H9 (cell line): ENCODE data around the gene XIRP2. TPM values are rescaled to one million over a fixed set of nuclear protein-coding genes. Genes with fewer than 3 reads are reported as not detected.

Experiments
- DNase-seq: peaks from one replicate; pipeline ENCODE4 v3.0.0-alpha.2; 2017
- H2AFZ ChIP-seq: one replicate; pipeline ENCODE4 v1.6.1; 2013; ENCODE audit warnings: mild to moderate bottlenecking, low read length, control low read depth, moderate library complexity
- H2AK5ac ChIP-seq: 2 replicates; pipeline ENCODE4 v1.6.1; 2013; ENCODE audit warnings: low read length, control low read depth, mixed read lengths; ENCODE audit not compliant: insufficient read length
- H2BK120ac ChIP-seq: one replicate; pipeline ENCODE4 v1.6.1; 2013; ENCODE audit warnings: low read depth, mild to moderate bottlenecking, low read length, control low read depth, inconsistent platforms; ENCODE audit not compliant: poor library complexity, severe bottlenecking
- H2BK12ac ChIP-seq: 2 replicates; pipeline ENCODE4 v1.6.1; 2013; ENCODE audit warnings: low read length, control low read depth, mixed read lengths, low read depth; ENCODE audit not compliant: insufficient read length
- H2BK15ac ChIP-seq: 2 replicates; pipeline ENCODE4 v1.6.1; 2013; ENCODE audit warnings: low read depth, low read length, control low read depth
- H2BK20ac ChIP-seq: one replicate; pipeline ENCODE4 v1.6.1; 2013; ENCODE audit warnings: low read depth, mild to moderate bottlenecking, low read length, control low read depth, inconsistent platforms; ENCODE audit not compliant: poor library complexity, severe bottlenecking
- H2BK5ac ChIP-seq: 2 replicates; pipeline ENCODE4 v1.6.1; 2013; ENCODE audit warnings: low read length, control low read depth, mixed read lengths; ENCODE audit not compliant: insufficient read length
- H3K14ac ChIP-seq: 2 replicates; pipeline ENCODE4 v1.6.1; 2013; ENCODE audit warnings: low read length, control low read depth; ENCODE audit not compliant: insufficient read depth
- H3K18ac ChIP-seq: 2 replicates; pipeline ENCODE4 v1.6.1; 2013; ENCODE audit warnings: low read depth, mild to moderate bottlenecking, mixed read lengths, low read length, control low read depth; ENCODE audit not compliant: insufficient read length
- H3K23ac ChIP-seq: 2 replicates; pipeline ENCODE4 v1.6.1; 2013; ENCODE audit warnings: low read length, control low read depth, mixed read lengths, low read depth; ENCODE audit not compliant: insufficient read length
- H3K23me2 ChIP-seq: 2 replicates; pipeline ENCODE4 v1.6.1; 2013; ENCODE audit warnings: low read depth, mild to moderate bottlenecking, mixed read lengths, low read length, control low read depth; ENCODE audit not compliant: insufficient read length, poor library complexity, severe bottlenecking
- H3K27ac ChIP-seq: 2 replicates; pipeline ENCODE4 v1.5.1; 2013; ENCODE audit warnings: low read length, control low read depth, mixed read lengths, low read depth; ENCODE audit not compliant: insufficient read length
- H3K27me3 ChIP-seq: 2 replicates; pipeline ENCODE4 v1.6.1; 2013; ENCODE audit warnings: low read length, control low read depth, inconsistent platforms; ENCODE audit not compliant: insufficient read depth
- H3K4ac ChIP-seq: 2 replicates; pipeline ENCODE4 v1.6.1; 2013; ENCODE audit warnings: low read depth, mild to moderate bottlenecking, control low read depth, inconsistent platforms, low read length, moderate library complexity
- H3K4me1 ChIP-seq: 2 replicates; pipeline ENCODE4 v1.6.1; 2013; ENCODE audit warnings: low read length, control low read depth, inconsistent platforms; ENCODE audit not compliant: insufficient read depth
- H3K4me2 ChIP-seq: 2 replicates; pipeline ENCODE4 v1.6.1; 2013; ENCODE audit warnings: low read length, control low read depth, mixed read lengths; ENCODE audit not compliant: insufficient read length, insufficient read depth
- H3K56ac ChIP-seq: 2 replicates; pipeline ENCODE4 v1.6.1; 2013; ENCODE audit warnings: low read depth, mild to moderate bottlenecking, mixed read lengths, low read length, control low read depth; ENCODE audit not compliant: insufficient read length
- H3K79me1 ChIP-seq: 2 replicates; pipeline ENCODE4 v1.6.1; 2013; ENCODE audit warnings: low read depth, mild to moderate bottlenecking, moderate library complexity, low read length, control low read depth, inconsistent platforms; ENCODE audit not compliant: insufficient read depth, poor library complexity, severe bottlenecking
- H3K79me2 ChIP-seq: 2 replicates; pipeline ENCODE4 v1.6.1; 2013; ENCODE audit warnings: low read length, control low read depth, inconsistent platforms; ENCODE audit not compliant: insufficient read depth
- H3K9ac ChIP-seq: 2 replicates; pipeline ENCODE4 v1.6.1; 2013; ENCODE audit warnings: low read length, control low read depth, mixed read lengths; ENCODE audit not compliant: insufficient read length; ENCODE audit errors: extremely low read depth
- H3K9me3 ChIP-seq: one replicate; pipeline ENCODE4 v1.6.1; 2013; ENCODE audit warnings: low read depth, low read length, inconsistent platforms; ENCODE audit not compliant: control insufficient read depth
- H3T11ph ChIP-seq: one replicate; pipeline ENCODE4 v1.6.1; 2013; ENCODE audit warnings: mild to moderate bottlenecking, low read length, control low read depth, inconsistent platforms
- H4K20me1 ChIP-seq: one replicate; pipeline ENCODE4 v1.6.1; 2013; ENCODE audit not compliant: control insufficient read depth, insufficient read length, insufficient read depth
- H4K5ac ChIP-seq: 2 replicates; pipeline ENCODE4 v1.6.1; 2013; ENCODE audit warnings: low read depth, mild to moderate bottlenecking, mixed read lengths, low read length, control low read depth; ENCODE audit not compliant: insufficient read length
- H4K8ac ChIP-seq: replicated peaks from 2 replicates; pipeline ENCODE4 v1.6.1; 2013; ENCODE audit warnings: low read length, control low read depth, mixed read lengths, low read depth; ENCODE audit not compliant: insufficient read length
- H4K91ac ChIP-seq: 2 replicates; pipeline ENCODE4 v1.6.1; 2013; ENCODE audit warnings: low read depth, mild to moderate bottlenecking, moderate library complexity, mixed read lengths, low read length, control low read depth; ENCODE audit not compliant: insufficient read length
- H3K27ac Mint-ChIP-seq, 3 experiments: 2 replicates in 2 of 3; 3 replicates in 1 of 3; pipeline ENCODE4 v1.8.0; 2020 to 2021; ENCODE audit warnings: mixed read lengths in 3 of 3, mild to moderate bottlenecking in 1 of 3, moderate library complexity in 1 of 3
- H3K27me3 Mint-ChIP-seq: 2 replicates; pipeline ENCODE4 v1.8.0; 2021; ENCODE audit warnings: low read depth, mild to moderate bottlenecking, moderate library complexity, mixed read lengths
- H3K36me3 Mint-ChIP-seq, 3 experiments: 2 replicates in 2 of 3; 3 replicates in 1 of 3; pipeline ENCODE4 v1.8.0; 2020 to 2021; ENCODE audit warnings: low read depth in 3 of 3, mixed read lengths in 3 of 3; ENCODE audit not compliant: insufficient read depth in 1 of 3
- H3K4me1 Mint-ChIP-seq, 2 experiments: 2 replicates each; pipeline ENCODE4 v1.8.0; 2020; ENCODE audit warnings: mixed read lengths in 2 of 2
- H3K4me3 Mint-ChIP-seq, 2 experiments: 2 replicates in 1 of 2; 3 replicates in 1 of 2; pipeline ENCODE4 v1.8.0; 2020 to 2021; ENCODE audit warnings: mild to moderate bottlenecking in 2 of 2, mixed read lengths in 2 of 2, moderate library complexity in 1 of 2
- H3K9me3 Mint-ChIP-seq, 2 experiments: 2 replicates in 1 of 2; 3 replicates in 1 of 2; pipeline ENCODE4 v1.8.0; 2020; ENCODE audit warnings: mild to moderate bottlenecking in 2 of 2, mixed read lengths in 2 of 2, moderate library complexity in 1 of 2
- WGBS: extraction: QIAGEN DNeasy Blood & Tissue Kit; methylation state at CpG from one replicate; pipeline ENCODE4 v1.1.7; 2013; ENCODE audit warnings: missing lambda C conversion rate, low lambda C conversion rate, mixed read lengths; ENCODE audit not compliant: insufficient read length; ENCODE audit errors: extremely low coverage; 5-methylcytosine and 5-hydroxymethylcytosine counted together
- total RNA-seq: library from RNA; stranded (reverse); gene quantifications from 2 replicates; pipeline ENCODE4 v1.2.1, GENCODE V29; 2021
- TF ChIP-seq, protein P1 (sequence below): fragments of 200-600 bp; sonication (generic); conservative IDR thresholded peaks from 3 replicates; pipeline ENCODE4 v1.8.0; 2021; ENCODE audit warnings: antibody characterized with exemption, mild to moderate bottlenecking

Gene XIRP2
- total RNA-seq, 1 experiment from 2014 or later, result 0.07 TPM

DNA sequence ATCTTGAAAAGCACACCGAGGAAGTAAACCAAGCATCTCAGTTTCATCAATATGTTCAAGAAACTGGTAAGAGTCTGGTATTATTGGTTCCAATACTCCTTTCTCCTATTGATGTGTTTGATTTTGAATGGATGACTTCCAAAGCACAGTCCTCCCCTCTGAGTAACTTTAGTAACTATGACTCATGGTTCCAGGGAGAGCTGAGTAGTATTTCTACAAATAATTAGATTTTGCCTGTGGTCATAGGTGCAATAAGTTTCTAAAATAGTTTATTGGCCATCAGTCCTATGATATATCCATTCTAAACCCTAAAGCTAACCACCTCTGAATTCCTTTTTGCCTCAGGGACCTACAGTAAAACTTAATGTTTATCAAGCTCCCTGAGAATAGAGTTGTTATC lies 352.4 kb downstream of the XIRP2 start:
- H3K18ac ChIP-seq, result no peak overlapping the region
- H3K4ac ChIP-seq, result no peak overlapping the region
- H2BK15ac ChIP-seq, result no peak overlapping the region
- H4K20me1 ChIP-seq, result no peaks in the 10 kb centered on the region
- H4K8ac ChIP-seq, result no peak overlapping the region
- Mint-ChIP-seq H3K36me3 (no peaks in the 10 kb centered on the region), H3K4me3 (no peak overlapping the region), H3K9me3 (no peaks in the 10 kb centered on the region), H3K4me1 (no peaks in the 10 kb centered on the region), H3K27me3 (no peaks in the 10 kb centered on the region), H3K27ac (no peak overlapping the region)
- H3K27me3 ChIP-seq, result no peaks in the 10 kb centered on the region
- H3K79me2 ChIP-seq, result no peaks in the 10 kb centered on the region
- no peak overlapping the region for H2AK5ac ChIP-seq
- H3K9ac ChIP-seq, result no peak overlapping the region
- no peaks in the 10 kb centered on the region for H3K79me1 ChIP-seq
- H4K5ac ChIP-seq, result no peak overlapping the region
- no peak overlapping the region for H2AFZ ChIP-seq
- no CpG with 5 or more reads among the region's 1 CpG for WGBS
- H3K27ac ChIP-seq, result no peak overlapping the region
- H2BK120ac ChIP-seq, result no peak overlapping the region
- H3K4me1 ChIP-seq, result no peaks in the 10 kb centered on the region
- H2BK20ac ChIP-seq, result no peak overlapping the region
- H3K14ac ChIP-seq, result no peak overlapping the region
- H2BK12ac ChIP-seq, result no peak overlapping the region
- TF ChIP-seq, protein P1, sequence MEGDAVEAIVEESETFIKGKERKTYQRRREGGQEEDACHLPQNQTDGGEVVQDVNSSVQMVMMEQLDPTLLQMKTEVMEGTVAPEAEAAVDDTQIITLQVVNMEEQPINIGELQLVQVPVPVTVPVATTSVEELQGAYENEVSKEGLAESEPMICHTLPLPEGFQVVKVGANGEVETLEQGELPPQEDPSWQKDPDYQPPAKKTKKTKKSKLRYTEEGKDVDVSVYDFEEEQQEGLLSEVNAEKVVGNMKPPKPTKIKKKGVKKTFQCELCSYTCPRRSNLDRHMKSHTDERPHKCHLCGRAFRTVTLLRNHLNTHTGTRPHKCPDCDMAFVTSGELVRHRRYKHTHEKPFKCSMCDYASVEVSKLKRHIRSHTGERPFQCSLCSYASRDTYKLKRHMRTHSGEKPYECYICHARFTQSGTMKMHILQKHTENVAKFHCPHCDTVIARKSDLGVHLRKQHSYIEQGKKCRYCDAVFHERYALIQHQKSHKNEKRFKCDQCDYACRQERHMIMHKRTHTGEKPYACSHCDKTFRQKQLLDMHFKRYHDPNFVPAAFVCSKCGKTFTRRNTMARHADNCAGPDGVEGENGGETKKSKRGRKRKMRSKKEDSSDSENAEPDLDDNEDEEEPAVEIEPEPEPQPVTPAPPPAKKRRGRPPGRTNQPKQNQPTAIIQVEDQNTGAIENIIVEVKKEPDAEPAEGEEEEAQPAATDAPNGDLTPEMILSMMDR, result no peak
- H3K56ac ChIP-seq, result no peak overlapping the region
- H3K23me2 ChIP-seq, result no peaks in the 10 kb centered on the region
- no peaks in the 10 kb centered on the region for H3K9me3 ChIP-seq
- no peak for DNase-seq
- no peak overlapping the region for H2BK5ac ChIP-seq
- H3K4me2 ChIP-seq, result no peak overlapping the region
- no peak overlapping the region for H4K91ac ChIP-seq
- no peak overlapping the region for H3T11ph ChIP-seq
- H3K23ac ChIP-seq, result no peak overlapping the region
